Measurements from ENCODE around the gene CABP1. TPM values are rescaled to one million over a fixed set of nuclear protein-coding genes. Genes with fewer than 3 reads are reported as not detected.

Gene CABP1
- total RNA-seq, 1 donor from 2014 or later: 0.47 TPM

DNA sequence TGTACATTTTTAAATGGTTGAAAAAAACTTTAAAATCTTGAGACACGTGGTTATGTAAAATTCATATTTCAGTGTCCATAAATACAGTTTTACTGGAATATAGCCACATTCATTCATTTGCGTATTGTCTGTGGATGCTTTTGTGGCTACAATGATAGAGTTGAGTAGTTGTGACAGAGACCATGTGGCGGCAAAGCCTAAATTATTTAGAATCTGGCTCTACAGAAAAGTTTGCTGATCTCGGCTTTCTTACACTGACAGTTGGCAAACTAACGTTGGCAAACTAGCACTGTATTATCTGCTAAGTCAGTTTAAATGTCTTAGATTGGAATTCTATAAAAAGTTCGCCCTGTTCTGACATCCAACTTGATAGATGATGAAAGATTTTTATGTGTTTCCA, 72.2 kb downstream of the CABP1 start:
- Histone ChIP-seq H3K27me3 (no peaks in the 10 kb centered on the region), H2AFZ (replicated peaks) (no peak overlapping the region), H3K9me3 (ENCODE audit: low read depth) (no peaks in the 10 kb centered on the region), H3K4me3 (no peak overlapping the region), H3K4me1 (peaks cover 20% of the 10 kb centered on the region), H3K27ac (no peak overlapping the region), H3K9ac (no peak overlapping the region), H3K36me3 (peaks cover 3% of the 10 kb centered on the region), H3K4me2 (peak overlapping the region; percentile 100), H4K20me1 (ENCODE audit: low read depth) (peaks cover 63% of the 10 kb centered on the region), H3F3A (ENCODE audit: low read depth) (peaks cover 14% of the 10 kb centered on the region), H3K79me2 (ENCODE audit: low read depth) (peaks cover 57% of the 10 kb centered on the region)
- H3K36me3 Mint-ChIP-seq: peaks cover 16% of the 10 kb centered on the region
- H3K27me3 Mint-ChIP-seq (ENCODE audit: insufficient read depth, low read depth): peaks cover 3% of the 10 kb centered on the region
- no peak for DNase-seq (ENCODE audit: low spot score)
- H3K4me3 Mint-ChIP-seq: no peak overlapping the region
- no peaks in the 10 kb centered on the region for H3K9me3 Mint-ChIP-seq
- H3K4me1 Mint-ChIP-seq: peaks cover 30% of the 10 kb centered on the region
- TF ChIP-seq EZH2phosphoT487 (IDR thresholded peaks at IDR 0.05): no peak
- TF ChIP-seq EZH2 (IDR thresholded peaks at IDR 0.05): no peak
- TF ChIP-seq, protein P1, sequence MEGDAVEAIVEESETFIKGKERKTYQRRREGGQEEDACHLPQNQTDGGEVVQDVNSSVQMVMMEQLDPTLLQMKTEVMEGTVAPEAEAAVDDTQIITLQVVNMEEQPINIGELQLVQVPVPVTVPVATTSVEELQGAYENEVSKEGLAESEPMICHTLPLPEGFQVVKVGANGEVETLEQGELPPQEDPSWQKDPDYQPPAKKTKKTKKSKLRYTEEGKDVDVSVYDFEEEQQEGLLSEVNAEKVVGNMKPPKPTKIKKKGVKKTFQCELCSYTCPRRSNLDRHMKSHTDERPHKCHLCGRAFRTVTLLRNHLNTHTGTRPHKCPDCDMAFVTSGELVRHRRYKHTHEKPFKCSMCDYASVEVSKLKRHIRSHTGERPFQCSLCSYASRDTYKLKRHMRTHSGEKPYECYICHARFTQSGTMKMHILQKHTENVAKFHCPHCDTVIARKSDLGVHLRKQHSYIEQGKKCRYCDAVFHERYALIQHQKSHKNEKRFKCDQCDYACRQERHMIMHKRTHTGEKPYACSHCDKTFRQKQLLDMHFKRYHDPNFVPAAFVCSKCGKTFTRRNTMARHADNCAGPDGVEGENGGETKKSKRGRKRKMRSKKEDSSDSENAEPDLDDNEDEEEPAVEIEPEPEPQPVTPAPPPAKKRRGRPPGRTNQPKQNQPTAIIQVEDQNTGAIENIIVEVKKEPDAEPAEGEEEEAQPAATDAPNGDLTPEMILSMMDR (IDR thresholded peaks at IDR 0.05): no peak
- no peak overlapping the region for H3K27ac Mint-ChIP-seq

DNA sequence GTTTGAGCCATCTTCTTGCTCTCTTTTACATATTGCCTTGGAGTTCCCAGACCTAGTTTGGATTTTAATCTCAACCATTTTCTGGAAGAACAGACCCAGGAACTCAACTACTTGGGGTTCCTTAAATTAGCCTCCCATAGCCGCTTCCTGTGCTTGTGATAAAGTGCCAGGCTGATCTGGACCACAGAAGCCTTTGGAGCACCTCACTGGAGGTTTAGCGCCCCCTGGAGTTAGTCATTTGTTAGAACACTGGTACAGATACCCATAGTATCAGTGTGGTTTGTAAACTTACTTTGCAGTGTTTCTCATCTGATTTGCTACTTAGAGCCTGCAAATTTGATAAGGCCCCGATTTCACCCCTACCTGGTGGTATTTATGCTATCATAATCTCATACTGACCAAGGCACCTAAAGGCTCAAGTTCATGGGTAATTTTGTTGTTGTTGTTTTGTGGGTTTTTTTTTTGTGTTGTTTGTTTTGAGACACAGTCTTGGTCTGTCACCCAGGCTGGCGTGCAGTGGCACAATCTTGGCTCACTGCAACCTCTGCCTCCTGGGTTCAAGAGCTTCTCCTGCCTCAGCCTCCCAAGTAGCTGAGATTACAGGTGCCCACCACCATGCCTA, 73.5 kb downstream of the CABP1 start:
- peaks cover 75% of the 10 kb centered on the region for H4K20me1 ChIP-seq (ENCODE audit: low read depth)
- H3K27me3 ChIP-seq: no peaks in the 10 kb centered on the region
- H3K4me3 ChIP-seq: no peak overlapping the region
- H3K36me3 Mint-ChIP-seq: peaks cover 23% of the 10 kb centered on the region
- H3F3A ChIP-seq (ENCODE audit: low read depth): peaks cover 12% of the 10 kb centered on the region
- H3K9ac ChIP-seq: no peak overlapping the region
- no peak overlapping the region for H3K4me2 ChIP-seq
- no peak overlapping the region for H3K4me3 Mint-ChIP-seq
- TF ChIP-seq EZH2phosphoT487 (IDR thresholded peaks at IDR 0.05) (no peak), EZH2 (IDR thresholded peaks at IDR 0.05) (no peak)
- TF ChIP-seq, protein P1 (IDR thresholded peaks at IDR 0.05): peak; percentile 89
- H3K4me1 Mint-ChIP-seq: peaks cover 30% of the 10 kb centered on the region
- H3K27ac Mint-ChIP-seq: no peak overlapping the region
- peaks cover 6% of the 10 kb centered on the region for H3K36me3 ChIP-seq
- H3K27me3 Mint-ChIP-seq (ENCODE audit: insufficient read depth, low read depth): peaks cover 3% of the 10 kb centered on the region
- H3K79me2 ChIP-seq (ENCODE audit: low read depth): peaks cover 57% of the 10 kb centered on the region
- no peak overlapping the region for H2AFZ ChIP-seq (replicated peaks)
- no peak overlapping the region for H3K27ac ChIP-seq
- peak; percentile 92 for DNase-seq (ENCODE audit: low spot score)
- no peaks in the 10 kb centered on the region for H3K9me3 Mint-ChIP-seq
- H3K4me1 ChIP-seq: peaks cover 20% of the 10 kb centered on the region
- no peaks in the 10 kb centered on the region for H3K9me3 ChIP-seq (ENCODE audit: low read depth)

Other genes starting within 250 kb of the CABP1 start
- gene COX6A1, start 202.5 kb upstream of the CABP1 start, total RNA-seq (ENCODE audit: low replicate concordance): 296 and 432 TPM in 2 replicates
- gene TRIAP1, start 194.2 kb upstream of the CABP1 start, total RNA-seq (ENCODE audit: low replicate concordance): 47.2 and 72.1 TPM in 2 replicates
- 21.9 and 29.1 TPM in 2 replicates for gene GATC, start 194.2 kb upstream of the CABP1 start, total RNA-seq (ENCODE audit: low replicate concordance)
- 257 and 273 TPM in 2 replicates for gene SRSF9, start 170.9 kb upstream of the CABP1 start, total RNA-seq (ENCODE audit: low replicate concordance)
- 284 and 355 TPM in 2 replicates for gene DYNLL1, start 144.5 kb upstream of the CABP1 start, total RNA-seq (ENCODE audit: low replicate concordance)
- gene COQ5, start 111.5 kb upstream of the CABP1 start, total RNA-seq (ENCODE audit: low replicate concordance): 66.7 and 72.7 TPM in 2 replicates
- 75.9 and 131 TPM in 2 replicates for gene RNF10, start 106.3 kb upstream of the CABP1 start, total RNA-seq (ENCODE audit: low replicate concordance)
- gene POP5, start 59.2 kb upstream of the CABP1 start, total RNA-seq (ENCODE audit: low replicate concordance): 42.7 and 43.7 TPM in 2 replicates
- gene MLEC, start 46.5 kb downstream of the CABP1 start, total RNA-seq (ENCODE audit: low replicate concordance): 94.7 and 100 TPM in 2 replicates
- 58.4 and 58.9 TPM in 2 replicates for gene UNC119B, start 69.8 kb downstream of the CABP1 start, total RNA-seq (ENCODE audit: low replicate concordance)
- 0.88 and 4.2 TPM in 2 replicates for gene ACADS, start 85.2 kb downstream of the CABP1 start, total RNA-seq (ENCODE audit: low replicate concordance)

Measured in neural progenitor cell (in vitro differentiated cells).